ENCODE data around the gene CXCL13. TPM values are rescaled to one million over a fixed set of nuclear protein-coding genes. Genes with fewer than 3 reads are reported as not detected.

CXCL13 gene
- total RNA-seq, 3 donors from 2014 or later: 2.9 to 6.2 TPM; not detected in 1

- H3K27ac ChIP-seq: no peak overlapping the region
- no peak for TF ChIP-seq POLR2AphosphoS5 (IDR thresholded peaks at IDR 0.05)
- no peak for TF ChIP-seq CTCF (IDR thresholded peaks at IDR 0.05)
- no peak for TF ChIP-seq POLR2A (IDR thresholded peaks at IDR 0.05)
Measured at GRCh38 chr4:77582711-77583110, 22.9 kb upstream of the CXCL13 start.

GRCh38 chr4:77586951-77587383, 18.7 kb upstream of the CXCL13 start:
- H3K9me3 ChIP-seq: no peaks in the 10 kb centered on the region
- DNase-seq (ENCODE audit: low spot score in 2 of 2): no peak
- H3K27ac ChIP-seq: no peak overlapping the region
- H3K4me3 ChIP-seq: no peak overlapping the region
- H3K4me1 ChIP-seq: no peaks in the 10 kb centered on the region
- no peaks in the 10 kb centered on the region for H3K36me3 ChIP-seq
- TF ChIP-seq CTCF (IDR thresholded peaks at IDR 0.05) (no peak), POLR2A (IDR thresholded peaks at IDR 0.05) (no peak), POLR2AphosphoS5 (IDR thresholded peaks at IDR 0.05) (no peak)
- intact Hi-C loops (cut with DNase I; ENCODE audit: low total_unique reads): no loop called here
- H3K27me3 ChIP-seq: no peaks in the 10 kb centered on the region

More at GRCh38 chr4:77582711-77583110, 22.9 kb upstream of the CXCL13 start:
- Histone ChIP-seq H3K4me1 (peaks cover 0 to 6% of the 10 kb centered on the region in 2 donors), H3K9me3 (no peaks in the 10 kb centered on the region), H3K36me3 (no peaks in the 10 kb centered on the region), H3K4me3 (no peak overlapping the region), H3K27me3 (no peaks in the 10 kb centered on the region)
- intact Hi-C loops (cut with DNase I; ENCODE audit: low total_unique reads): no loop called here
- DNase-seq (ENCODE audit: low spot score in 2 of 2): no peak

- Histone ChIP-seq H3K4me3 (no peak overlapping the region), H3K27ac (no peak overlapping the region), H3K36me3 (no peaks in the 10 kb centered on the region), H3K9me3 (no peaks in the 10 kb centered on the region), H3K4me1 (no peaks in the 10 kb centered on the region), H3K27me3 (no peaks in the 10 kb centered on the region)
- TF ChIP-seq CTCF (IDR thresholded peaks at IDR 0.05) (no peak), POLR2AphosphoS5 (IDR thresholded peaks at IDR 0.05) (no peak), POLR2A (IDR thresholded peaks at IDR 0.05) (no peak)
- intact Hi-C loops (cut with DNase I; ENCODE audit: low total_unique reads): no loop called here
- DNase-seq (ENCODE audit: low spot score in 2 of 2): no peak
Measured at GRCh38 chr4:77590482-77590881, 15.1 kb upstream of the CXCL13 start.

GRCh38 chr4:77591532-77591931, 14.1 kb upstream of the CXCL13 start:
- no peak for TF ChIP-seq CTCF (IDR thresholded peaks at IDR 0.05)
- no peak for TF ChIP-seq POLR2A (IDR thresholded peaks at IDR 0.05)
- TF ChIP-seq POLR2AphosphoS5 (IDR thresholded peaks at IDR 0.05): no peak
- Histone ChIP-seq H3K27ac (no peak overlapping the region), H3K4me1 (no peaks in the 10 kb centered on the region), H3K9me3 (no peaks in the 10 kb centered on the region), H3K4me3 (no peak overlapping the region), H3K36me3 (no peaks in the 10 kb centered on the region), H3K27me3 (no peaks in the 10 kb centered on the region)
- no peak for DNase-seq (ENCODE audit: low spot score in 2 of 2)
- intact Hi-C loops (cut with DNase I; ENCODE audit: low total_unique reads): no loop called here

- intact Hi-C loops (cut with DNase I; ENCODE audit: low total_unique reads): no loop called here
- no peaks in the 10 kb centered on the region for H3K9me3 ChIP-seq
- no peaks in the 10 kb centered on the region for H3K4me1 ChIP-seq
- H3K36me3 ChIP-seq: no peaks in the 10 kb centered on the region
- no peak overlapping the region for H3K27ac ChIP-seq
- no peak for TF ChIP-seq POLR2A (IDR thresholded peaks at IDR 0.05)
- no peak for TF ChIP-seq POLR2AphosphoS5 (IDR thresholded peaks at IDR 0.05)
- no peak for TF ChIP-seq CTCF (IDR thresholded peaks at IDR 0.05)
- no peaks in the 10 kb centered on the region for H3K27me3 ChIP-seq
- no peak overlapping the region for H3K4me3 ChIP-seq
- DNase-seq (ENCODE audit: low spot score in 2 of 2): no peak
Measured at GRCh38 chr4:77593101-77593500, 12.5 kb upstream of the CXCL13 start.
